CD14-positive monocyte (primary cell): ENCODE data around the gene ARPC2. TPM values are rescaled to one million over a fixed set of nuclear protein-coding genes. Genes with fewer than 3 reads are reported as not detected.
A peak's percentile ranks its signal among the peaks of the same experiment; 100 is the strongest.

Source experiments
- DNase-seq, 3 donors: peaks; one replicate each; pipeline ENCODE4 v3.0.0-alpha.2; 2011 to 2022
- H2AFZ ChIP-seq: 2 replicates; pipeline ENCODE4 v1.6.0; 2012; ENCODE audit warnings: mild to moderate bottlenecking, low read depth, low read length, inconsistent platforms; ENCODE audit not compliant: insufficient read depth, poor library complexity, severe bottlenecking
- H3K27ac ChIP-seq, 2 donors: 1 replicate in 1 of 2; 2 replicates in 1 of 2; pipeline ENCODE4 v1.5.1; 2012 to 2013; ENCODE audit warnings: low read length in 2 of 2, control low read depth in 1 of 2, inconsistent platforms in 1 of 2, low read depth in 1 of 2, mild to moderate bottlenecking in 1 of 2
- H3K27me3 ChIP-seq, 2 donors: one replicate each; pipeline versions ENCODE4 v1.6.0 to v1.6.1; 2011 to 2013; ENCODE audit warnings: low read length in 2 of 2; ENCODE audit not compliant: control insufficient read depth in 2 of 2, insufficient read depth in 2 of 2
- H3K36me3 ChIP-seq, 2 donors: replicated peaks in 1 of 2; 1 replicate in 1 of 2; 2 replicates in 1 of 2; pipeline versions ENCODE4 v1.5.1 to v1.6.1; 2012 to 2013; ENCODE audit warnings: low read length in 2 of 2, control low read depth in 1 of 2, inconsistent platforms in 1 of 2, mild to moderate bottlenecking in 1 of 2; ENCODE audit not compliant: insufficient read depth in 2 of 2, control insufficient read depth in 1 of 2
- H3K4me1 ChIP-seq, 2 donors: 1 replicate in 1 of 2; 2 replicates in 1 of 2; pipeline versions ENCODE4 v1.5.1 to v1.6.1; 2012 to 2013; ENCODE audit warnings: low read length in 2 of 2, control low read depth in 1 of 2, inconsistent platforms in 1 of 2, mild to moderate bottlenecking in 1 of 2, moderate library complexity in 1 of 2; ENCODE audit not compliant: insufficient read depth in 2 of 2, control insufficient read depth in 1 of 2
- H3K4me2 ChIP-seq: replicated peaks from 2 replicates; pipeline ENCODE3; 2012; ENCODE audit warnings: low read length, moderate library complexity, mild to moderate bottlenecking; ENCODE audit not compliant: poor library complexity, severe bottlenecking; ENCODE audit errors: extremely low read depth
- H3K4me3 ChIP-seq, 3 experiments: fragments of 200-600 bp in 1 of 3; sonication (generic) in 1 of 3; replicated peaks in 1 of 3; 1 replicate in 2 of 3; 2 replicates in 1 of 3; pipeline ENCODE4 v1.5.1; 2011 to 2013; ENCODE audit warnings: low read length in 3 of 3, mild to moderate bottlenecking in 3 of 3, control low read depth in 2 of 3, low read depth in 2 of 3, inconsistent platforms in 1 of 3, moderate library complexity in 1 of 3
- H3K79me2 ChIP-seq: 2 replicates; pipeline ENCODE4 v1.6.0; 2012; ENCODE audit warnings: mild to moderate bottlenecking, control low read depth, inconsistent platforms, low read length, moderate library complexity; ENCODE audit not compliant: insufficient read depth
- H3K9ac ChIP-seq: 2 replicates; pipeline ENCODE4 v1.6.0; 2017; ENCODE audit warnings: low read length, mild to moderate bottlenecking; ENCODE audit not compliant: insufficient read depth, poor library complexity, severe bottlenecking
- H3K9me3 ChIP-seq, 2 donors: replicated peaks in 1 of 2; 1 replicate in 1 of 2; 2 replicates in 1 of 2; pipeline versions ENCODE4 v1.5.1 to v1.6.1; 2012 to 2013; ENCODE audit warnings: low read length in 2 of 2, control low read depth in 1 of 2; ENCODE audit not compliant: control insufficient read depth in 1 of 2, insufficient read depth in 1 of 2
- H4K20me1 ChIP-seq: 2 replicates; pipeline ENCODE4 v1.6.0; 2012; ENCODE audit warnings: mild to moderate bottlenecking, low read length, control low read depth, moderate library complexity; ENCODE audit not compliant: insufficient read depth
- H3K27ac Mint-ChIP-seq, 7 donors: one replicate each; pipeline ENCODE4 v1.8.0; 2020; ENCODE audit warnings: mild to moderate bottlenecking in 7 of 7, mixed read lengths in 7 of 7, moderate library complexity in 6 of 7, inconsistent platforms in 2 of 7
- H3K27me3 Mint-ChIP-seq, 3 donors: one replicate each; pipeline ENCODE4 v1.8.0; 2021 to 2022; ENCODE audit warnings: low read depth in 3 of 3, mild to moderate bottlenecking in 3 of 3, mixed read lengths in 3 of 3, moderate library complexity in 3 of 3, inconsistent platforms in 1 of 3
- H3K36me3 Mint-ChIP-seq, 2 donors: one replicate each; pipeline ENCODE4 v1.8.0; 2020; ENCODE audit warnings: mixed read lengths in 2 of 2, inconsistent platforms in 1 of 2, mild to moderate bottlenecking in 1 of 2
- H3K4me1 Mint-ChIP-seq: one replicate; pipeline ENCODE4 v1.8.0; 2020; ENCODE audit warnings: mild to moderate bottlenecking, mixed read lengths
- H3K4me3 Mint-ChIP-seq, 2 donors: one replicate each; pipeline ENCODE4 v1.8.0; 2020; ENCODE audit warnings: mild to moderate bottlenecking in 2 of 2, mixed read lengths in 2 of 2, moderate library complexity in 1 of 2
- H3K9me3 Mint-ChIP-seq, 7 donors: one replicate each; pipeline ENCODE4 v1.8.0; 2020 to 2022; ENCODE audit warnings: mixed read lengths in 7 of 7, mild to moderate bottlenecking in 6 of 7, moderate library complexity in 6 of 7, inconsistent platforms in 2 of 7
- WGBS: methylation state at CpG from one replicate; pipeline ENCODE4 v1.1.5; 2013; ENCODE audit warnings: missing lambda C conversion rate; ENCODE audit not compliant: insufficient coverage; 5-methylcytosine and 5-hydroxymethylcytosine counted together
- intact Hi-C, 2 donors: fragments of 100-400 bp; cut with micrococcal nuclease; formaldehyde crosslinking; loops; one replicate each; pipeline versions ENCODE4 v1.15.0 to v1.15.1; 2023
- polyA plus RNA-seq, 3 donors: library from polyadenylated mRNA; depleted of rRNA in 1 of 3; unstranded in 2 of 3; stranded (reverse) in 1 of 3; fragments of 300-500 nt in 2 of 3; fragments of >200 nt in 1 of 3; fragmentation: Illumina TruSeq in 2 of 3; gene quantifications; 1 replicate in 2 of 3; 2 replicates in 1 of 3; pipeline ENCODE4 v1.2.3, GENCODE V29; 2012 to 2021
- TF ChIP-seq, protein P1 (sequence below): fragments of 200-600 bp; IDR thresholded peaks from one replicate; pipeline ENCODE4 v1.8.0; 2022; ENCODE audit warnings: antibody characterized with exemption, mild to moderate bottlenecking

Gene ARPC2
- polyA plus RNA-seq, 3 donors = 640 to 1,227 (median 1,162) TPM

DNA sequence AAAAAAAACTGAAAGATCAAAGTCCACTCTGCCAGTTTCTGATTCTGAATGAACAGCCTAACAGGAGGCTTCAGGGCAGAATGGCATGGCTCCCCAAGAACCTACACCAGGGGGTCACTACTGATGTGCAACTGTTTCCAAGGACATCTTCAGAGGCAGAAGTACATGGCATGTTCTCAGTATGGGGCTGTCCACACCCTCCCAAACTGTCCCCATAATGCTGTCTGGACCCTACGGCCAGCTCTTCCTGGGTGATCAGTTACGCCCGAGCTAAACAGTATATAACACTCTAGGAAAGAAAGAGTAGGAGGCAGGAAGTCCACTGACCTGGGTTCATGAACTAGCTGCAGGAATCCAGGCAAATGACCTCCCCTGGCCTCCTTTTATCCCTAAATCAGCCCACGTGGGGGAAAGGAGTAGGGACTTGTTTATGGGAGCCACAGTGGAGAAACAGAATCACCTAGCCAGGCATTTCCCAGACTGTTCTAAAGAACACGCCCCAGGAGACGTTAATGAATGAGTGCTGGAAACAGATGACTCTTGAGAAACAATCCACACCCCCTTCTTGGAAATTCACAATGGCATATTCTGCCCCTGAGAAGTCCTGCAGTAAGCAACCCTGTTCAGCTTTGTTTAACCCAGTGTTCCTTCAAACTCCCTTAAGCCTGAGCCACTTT is 72.8 kb downstream of the ARPC2 start:
- no peak for DNase-seq
- Mint-ChIP-seq H3K27me3 (peaks cover 0 to 2% (median 0%) of the 10 kb centered on the region in 3 donors), H3K27ac (peak overlapping the region; percentile 3 to 98 (median 97)), H3K4me1 (peaks cover 88% of the 10 kb centered on the region), H3K4me3 (peak overlapping the region; percentile 92 to 97), H3K9me3 (peaks cover 0 to 4% (median 0%) of the 10 kb centered on the region in 7 donors), H3K36me3 (peaks cover 13 to 29% of the 10 kb centered on the region in 2 donors)
- Histone ChIP-seq H3K27ac (peak overlapping the region; percentile 94 to 96), H3K4me1 (peaks cover 87 to 99% of the 10 kb centered on the region in 2 donors), H3K27me3 (no peaks in the 10 kb centered on the region), H3K36me3 (peaks cover 6 to 11% of the 10 kb centered on the region in 2 donors), H3K9me3 (no peaks in the 10 kb centered on the region), H3K9ac (no peak overlapping the region), H3K4me3 (peak overlapping the region in 1 of 3 experiments; percentile 90), H3K4me2 (peak overlapping the region; percentile 95), H2AFZ (no peak overlapping the region), H3K79me2 (peaks cover 74% of the 10 kb centered on the region), H4K20me1 (peaks cover 38% of the 10 kb centered on the region)
- intact Hi-C loops = loop anchor here (2.0 to 5.0 kb wide), 3 partner anchors 93 to 109 kb away; partner anchors contain the start of genes CTDSP1 (in 2 of the 2) and SLC11A1 (in 1 of the 2)
- TF ChIP-seq, protein P1, sequence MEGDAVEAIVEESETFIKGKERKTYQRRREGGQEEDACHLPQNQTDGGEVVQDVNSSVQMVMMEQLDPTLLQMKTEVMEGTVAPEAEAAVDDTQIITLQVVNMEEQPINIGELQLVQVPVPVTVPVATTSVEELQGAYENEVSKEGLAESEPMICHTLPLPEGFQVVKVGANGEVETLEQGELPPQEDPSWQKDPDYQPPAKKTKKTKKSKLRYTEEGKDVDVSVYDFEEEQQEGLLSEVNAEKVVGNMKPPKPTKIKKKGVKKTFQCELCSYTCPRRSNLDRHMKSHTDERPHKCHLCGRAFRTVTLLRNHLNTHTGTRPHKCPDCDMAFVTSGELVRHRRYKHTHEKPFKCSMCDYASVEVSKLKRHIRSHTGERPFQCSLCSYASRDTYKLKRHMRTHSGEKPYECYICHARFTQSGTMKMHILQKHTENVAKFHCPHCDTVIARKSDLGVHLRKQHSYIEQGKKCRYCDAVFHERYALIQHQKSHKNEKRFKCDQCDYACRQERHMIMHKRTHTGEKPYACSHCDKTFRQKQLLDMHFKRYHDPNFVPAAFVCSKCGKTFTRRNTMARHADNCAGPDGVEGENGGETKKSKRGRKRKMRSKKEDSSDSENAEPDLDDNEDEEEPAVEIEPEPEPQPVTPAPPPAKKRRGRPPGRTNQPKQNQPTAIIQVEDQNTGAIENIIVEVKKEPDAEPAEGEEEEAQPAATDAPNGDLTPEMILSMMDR = no peak
- 21% methylated on average over 2 of the region's 6 CpGs for WGBS

DNA sequence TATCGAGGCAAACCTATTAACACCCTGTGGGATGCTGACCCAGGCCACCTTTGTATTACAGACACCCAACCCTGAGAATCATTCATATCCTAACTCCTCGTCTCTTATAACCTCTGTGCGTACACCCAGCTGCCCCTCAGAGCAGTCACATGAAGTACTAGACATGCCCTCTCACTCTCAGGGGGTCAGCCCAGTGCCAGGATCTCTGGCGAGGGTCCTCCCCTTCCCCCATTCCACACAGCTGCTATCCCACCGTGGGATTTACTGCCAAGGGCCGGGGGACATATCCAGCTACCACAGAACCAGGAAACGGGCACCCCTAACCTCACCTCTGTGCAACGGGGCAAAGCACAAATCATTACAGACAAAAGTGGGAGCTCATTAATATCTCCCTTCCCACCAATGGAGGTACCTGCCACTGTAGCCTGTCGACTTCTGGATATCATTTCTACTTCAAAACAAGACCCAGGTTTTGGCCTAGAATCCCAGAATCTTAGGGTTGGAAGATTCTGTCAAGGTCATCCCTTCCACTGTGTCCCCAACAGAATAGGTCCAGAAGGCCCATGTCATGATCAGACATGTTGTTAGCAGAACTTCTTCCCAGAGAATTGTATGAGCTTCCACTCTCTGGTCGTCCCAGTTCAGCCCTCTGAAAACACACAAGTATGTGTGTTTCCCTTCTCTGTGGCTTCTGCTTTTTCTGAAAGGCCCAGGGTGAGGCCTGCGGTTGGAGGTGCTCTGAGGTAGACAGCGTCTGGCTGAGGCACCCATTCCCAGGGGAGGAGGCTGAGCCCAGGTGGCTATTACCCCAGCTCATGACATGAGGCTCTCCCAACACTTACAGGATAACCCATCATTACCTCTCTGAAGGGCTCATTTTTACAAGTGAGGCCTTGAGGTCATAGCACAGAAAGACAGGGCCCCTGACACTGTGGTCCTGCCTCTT is 73.6 kb downstream of the ARPC2 start:
- peaks cover 2 to 3% of the 10 kb centered on the region in 2 donors for H3K36me3 ChIP-seq
- H3K4me2 ChIP-seq = peak overlapping the region; percentile 95
- no peak overlapping the region for H2AFZ ChIP-seq
- intact Hi-C loops = loop anchor here (2.0 to 5.0 kb wide), 3 partner anchors 92 to 108 kb away; partner anchors contain the start of genes CTDSP1 (in 2 of the 2) and SLC11A1 (in 1 of the 2)
- H3K9me3 ChIP-seq = no peaks in the 10 kb centered on the region
- peaks cover 30% of the 10 kb centered on the region for H4K20me1 ChIP-seq
- 31% methylated on average over 11 of the region's 12 CpGs for WGBS
- peak overlapping the region; percentile 94 to 96 for H3K27ac ChIP-seq
- no peaks in the 10 kb centered on the region for H3K27me3 ChIP-seq
- Mint-ChIP-seq H3K27ac (peak overlapping the region; percentile 96 to 99 (median 98)), H3K9me3 (peaks cover 0 to 4% (median 0%) of the 10 kb centered on the region in 7 donors), H3K36me3 (peaks cover 7 to 21% of the 10 kb centered on the region in 2 donors), H3K4me3 (peak overlapping the region; percentile 92 to 97), H3K27me3 (peaks cover 0 to 2% (median 2%) of the 10 kb centered on the region in 3 donors), H3K4me1 (peaks cover 82% of the 10 kb centered on the region)
- peaks cover 82 to 91% of the 10 kb centered on the region in 2 donors for H3K4me1 ChIP-seq
- H3K4me3 ChIP-seq = peak overlapping the region; percentile 70 to 90 (median 83)
- H3K79me2 ChIP-seq = peaks cover 66% of the 10 kb centered on the region
- TF ChIP-seq, protein P1 = no peak
- DNase-seq = peak in 2 of 3 donors; percentile 58 to 69
- peak overlapping the region; percentile 95 for H3K9ac ChIP-seq
